VCaP (cell line): ENCODE results near the gene RASGEF1B.

ENCODE experiments used
- H3K27ac ChIP-seq: fragments of 450-650 bp; 2 replicates; pipeline ENCODE4 v1.5.1; 2017
- TF ChIP-seq, protein P1 (sequence below): fragments of 450-650 bp; conservative IDR thresholded peaks from 2 replicates; pipeline ENCODE4 v1.5.1; 2017; ENCODE audit warnings: mild to moderate bottlenecking, moderate library complexity

Gene RASGEF1B

DNA sequence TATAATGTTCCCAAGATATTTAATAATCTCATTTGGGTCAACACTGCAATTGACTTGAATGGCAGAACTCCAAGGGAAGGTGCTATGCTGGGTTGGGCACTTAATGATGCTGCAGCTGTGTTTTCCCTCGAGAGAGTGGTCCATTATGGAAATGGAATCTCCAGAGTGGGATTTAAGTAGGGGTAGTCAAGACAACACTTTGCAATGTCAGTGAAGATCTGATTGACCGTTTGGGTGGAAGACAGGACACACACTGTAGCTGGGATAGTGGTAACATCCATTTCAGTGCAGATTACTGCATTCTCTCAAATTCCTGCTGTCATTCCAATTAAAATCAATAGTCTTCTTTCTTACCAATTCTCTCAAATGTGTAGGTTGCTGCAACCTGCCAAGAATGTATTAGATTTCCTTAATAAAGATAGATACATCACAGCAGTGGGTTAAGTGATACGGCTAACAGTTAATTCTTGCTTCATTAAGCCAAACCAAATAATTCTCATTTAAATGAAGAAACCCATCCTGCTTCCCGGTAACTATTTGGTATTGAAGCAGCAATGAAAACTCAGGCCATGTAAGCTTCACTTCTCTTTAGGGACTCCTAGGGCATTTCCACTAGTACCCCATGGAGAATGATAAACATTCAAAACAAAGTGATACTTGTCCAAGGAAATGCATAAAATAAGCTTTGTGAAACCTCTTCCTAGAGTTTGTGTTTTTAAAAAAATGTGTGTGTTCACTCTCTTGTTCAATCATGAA lies 40.5 kb upstream of the RASGEF1B start:
- H3K27ac ChIP-seq, result no peak overlapping the region
- TF ChIP-seq, protein P1, sequence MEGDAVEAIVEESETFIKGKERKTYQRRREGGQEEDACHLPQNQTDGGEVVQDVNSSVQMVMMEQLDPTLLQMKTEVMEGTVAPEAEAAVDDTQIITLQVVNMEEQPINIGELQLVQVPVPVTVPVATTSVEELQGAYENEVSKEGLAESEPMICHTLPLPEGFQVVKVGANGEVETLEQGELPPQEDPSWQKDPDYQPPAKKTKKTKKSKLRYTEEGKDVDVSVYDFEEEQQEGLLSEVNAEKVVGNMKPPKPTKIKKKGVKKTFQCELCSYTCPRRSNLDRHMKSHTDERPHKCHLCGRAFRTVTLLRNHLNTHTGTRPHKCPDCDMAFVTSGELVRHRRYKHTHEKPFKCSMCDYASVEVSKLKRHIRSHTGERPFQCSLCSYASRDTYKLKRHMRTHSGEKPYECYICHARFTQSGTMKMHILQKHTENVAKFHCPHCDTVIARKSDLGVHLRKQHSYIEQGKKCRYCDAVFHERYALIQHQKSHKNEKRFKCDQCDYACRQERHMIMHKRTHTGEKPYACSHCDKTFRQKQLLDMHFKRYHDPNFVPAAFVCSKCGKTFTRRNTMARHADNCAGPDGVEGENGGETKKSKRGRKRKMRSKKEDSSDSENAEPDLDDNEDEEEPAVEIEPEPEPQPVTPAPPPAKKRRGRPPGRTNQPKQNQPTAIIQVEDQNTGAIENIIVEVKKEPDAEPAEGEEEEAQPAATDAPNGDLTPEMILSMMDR, result no peak

- TF ChIP-seq, protein P1, result no peak
- H3K27ac ChIP-seq, result no peak overlapping the region
Measured at GRCh38 chr4:81510643-81511178, 39.0 kb upstream of the RASGEF1B start.

GRCh38 chr4:81509822-81510221 lies 38.1 kb upstream of the RASGEF1B start:
- H3K27ac ChIP-seq, result no peak overlapping the region
- TF ChIP-seq, protein P1, result no peak

DNA sequence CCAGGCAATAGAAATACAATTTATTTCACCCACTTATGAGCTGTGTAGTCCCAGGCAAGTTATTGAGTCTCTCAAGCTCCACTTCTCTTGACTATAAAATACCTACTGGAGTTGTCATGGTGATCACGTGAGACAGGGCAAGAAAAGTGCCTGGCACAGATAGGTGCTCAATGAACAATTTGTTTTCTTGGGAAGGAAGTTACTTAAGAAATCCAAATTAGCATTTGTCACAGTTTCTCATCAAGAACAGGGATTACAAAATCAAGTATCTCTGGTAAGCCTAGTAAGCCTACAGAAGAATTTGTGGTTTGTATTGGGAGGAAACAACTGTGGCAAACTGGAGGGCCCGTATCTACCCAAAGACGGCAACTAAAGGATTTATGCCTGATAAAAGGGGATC lies 37.5 kb upstream of the RASGEF1B start:
- TF ChIP-seq, protein P1, result no peak
- H3K27ac ChIP-seq, result no peak overlapping the region

GRCh38 chr4:81508411-81509185 lies 36.9 kb upstream of the RASGEF1B start:
- no peak overlapping the region for H3K27ac ChIP-seq
- TF ChIP-seq, protein P1, result no peak

GRCh38 chr4:81507530-81507929 lies 35.8 kb upstream of the RASGEF1B start:
- TF ChIP-seq, protein P1, result no peak
- H3K27ac ChIP-seq, result no peak overlapping the region

DNA sequence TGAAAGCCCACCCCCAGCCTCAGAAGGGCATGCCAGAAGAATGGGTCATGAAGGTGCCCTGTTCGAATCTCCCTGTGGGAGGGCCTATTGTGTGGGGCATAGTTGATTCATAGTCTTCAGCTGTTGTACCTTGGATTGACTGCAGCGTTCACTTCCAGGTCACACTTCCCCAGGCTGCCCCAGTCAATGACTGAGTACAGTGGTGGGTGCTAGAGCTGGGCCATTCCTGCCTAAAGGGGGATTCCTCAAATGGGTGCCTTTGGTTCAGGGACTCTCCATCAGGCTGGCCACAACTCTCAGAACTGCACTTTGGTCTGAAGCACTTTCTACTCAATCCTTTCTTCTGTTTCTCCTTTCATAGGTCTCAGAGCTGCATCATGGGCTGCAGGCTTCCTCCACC lies 35.0 kb upstream of the RASGEF1B start:
- TF ChIP-seq, protein P1, result no peak
- no peak overlapping the region for H3K27ac ChIP-seq
